Pancreas (tissue), 10 donors: ENCODE data around the gene KCNK5. TPM values are rescaled to one million over a fixed set of nuclear protein-coding genes. Genes with fewer than 3 reads are reported as not detected.

ENCODE experiments used
- ATAC-seq, 4 donors: fragments of 200-7000 bp; cut with Tn5 transposase; one replicate each; pipeline versions ENCODE4 v1.8.0 to v1.9.1; 2020; ENCODE audit warnings: mild to moderate bottlenecking in 4 of 4, moderate library complexity in 4 of 4
- DNase-seq, 6 donors: peaks; one replicate each; pipeline ENCODE4 v3.0.0-alpha.2; 2020
- FAIRE-seq: peaks from 2 replicates; lab custom pipeline; 2012; peaks lifted over from hg19 to GRCh38; lab: Jason Lieb, UNC
- H3K27ac ChIP-seq, 4 donors: fragments of 200-600 bp; sonication (generic); 1 replicate in 3 of 4; 2 replicates in 1 of 4; pipeline versions ENCODE4 v1.5.0 to v1.8.0; 2020
- H3K27me3 ChIP-seq, 4 donors: fragments of 200-600 bp; one replicate each; pipeline ENCODE4 v1.8.0; 2021
- H3K36me3 ChIP-seq, 3 donors: fragments of 200-600 bp; sonication (generic) in 1 of 3; one replicate each; pipeline versions ENCODE4 v1.5.0 to v1.8.0; 2020 to 2021
- H3K4me1 ChIP-seq, 3 donors: fragments of 200-600 bp; one replicate each; pipeline ENCODE4 v1.8.0; 2021
- H3K4me3 ChIP-seq, 4 donors: fragments of 200-600 bp; sonication (generic) in 2 of 4; one replicate each; pipeline versions ENCODE4 v1.5.0 to v1.8.0; 2020 to 2021
- H3K9me3 ChIP-seq, 4 donors: fragments of 200-600 bp; one replicate each; pipeline ENCODE4 v1.8.0; 2021
- WGBS, 2 donors: extraction: QIAGEN DNeasy Blood & Tissue Kit; methylation state at CpG; one replicate each; pipeline ENCODE4 v1.1.7; 2013; 5-methylcytosine and 5-hydroxymethylcytosine counted together
- intact Hi-C, 3 donors: fragments of 100-400 bp; cut with DNase I; formaldehyde crosslinking; loops; one replicate each; pipeline versions ENCODE4 v1.11.1 to v1.14.2; 2022
- polyA plus RNA-seq, 2 donors: library from polyadenylated mRNA; stranded (reverse); fragments of 200-250 nt; gene quantifications; one replicate each; pipeline ENCODE4 v1.2.3, GENCODE V29; 2013
- total RNA-seq, 6 donors: library from RNA; stranded (reverse); fragmentation: NEBNext Ultra II Directional in 4 of 6; extraction: Animal tissue kit (Norgen Biotek cat#: 25700) in 4 of 6; gene quantifications; one replicate each; pipeline versions ENCODE4 v1.2.1 to v1.2.4, GENCODE V29; 2021 to 2023
- TF ChIP-seq, protein P1 (sequence below), 4 donors: fragments of 200-600 bp; sonication (generic) in 3 of 4; IDR thresholded peaks; one replicate each; pipeline versions ENCODE4 v1.5.0 to v1.8.0; 2021; ENCODE audit warnings: antibody characterized with exemption in 4 of 4
- donor health status: healthy with polysubstance abuse.
- donor health status: DM: no; HTN: no; CAD: no; lungs with moderate emphysema.
- donor health status: DM: no; HTN: no; CAD: no.
- donor health status: control.
- donor health status: control.
- donor health status: Bipolar disorder and iron deficiency.
- donor health status: DM: yes; HTN: yes; CAD: no.
- donor health status: DM: no; HTN: no; CAD: no.
- donor health status: DM: no; HTN: no; CAD: no.
- donor health status: DM: yes; HTN: yes; CAD: no.

The KCNK5 gene
- total and polyA plus RNA-seq, 8 donors: 10.8 to 32.4 (median 19.8) TPM

DNA sequence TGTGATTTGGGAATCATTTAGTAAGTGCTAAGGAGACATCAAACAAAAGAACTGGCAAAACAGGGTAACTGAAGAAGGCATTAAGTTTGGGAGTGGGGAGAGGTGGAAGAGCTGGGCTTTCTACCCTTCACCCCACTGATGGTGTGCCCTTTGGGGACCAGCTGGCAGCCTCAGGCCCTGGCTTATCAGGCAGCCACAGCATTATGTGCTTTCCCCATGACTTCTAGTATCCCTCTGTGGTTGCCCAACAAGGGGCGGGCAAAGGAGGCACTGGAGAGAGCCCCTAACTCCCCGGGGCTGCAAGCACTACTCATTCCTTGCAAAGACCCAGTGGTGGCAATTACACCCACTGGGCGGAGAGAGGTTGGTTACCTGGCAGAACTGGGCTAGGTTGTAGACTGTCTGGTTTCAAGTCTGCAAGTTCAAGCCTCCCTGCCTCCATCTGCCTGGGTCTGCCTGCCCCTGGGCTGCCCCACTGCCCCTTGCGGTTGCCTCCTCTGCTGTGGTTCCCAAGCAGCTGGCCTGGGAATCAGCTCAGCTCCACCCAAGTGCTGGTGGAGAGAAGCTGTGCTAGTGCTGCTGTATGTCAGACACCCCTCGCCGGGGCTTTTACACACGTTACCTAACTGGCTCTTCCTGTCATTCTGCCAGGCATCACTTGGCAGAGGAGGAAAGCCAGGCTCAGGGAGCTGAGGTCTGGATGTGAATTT lies 29.9 kb downstream of the KCNK5 start:
- DNase-seq: no peak
- no peaks in the 10 kb centered on the region for H3K27me3 ChIP-seq

DNA sequence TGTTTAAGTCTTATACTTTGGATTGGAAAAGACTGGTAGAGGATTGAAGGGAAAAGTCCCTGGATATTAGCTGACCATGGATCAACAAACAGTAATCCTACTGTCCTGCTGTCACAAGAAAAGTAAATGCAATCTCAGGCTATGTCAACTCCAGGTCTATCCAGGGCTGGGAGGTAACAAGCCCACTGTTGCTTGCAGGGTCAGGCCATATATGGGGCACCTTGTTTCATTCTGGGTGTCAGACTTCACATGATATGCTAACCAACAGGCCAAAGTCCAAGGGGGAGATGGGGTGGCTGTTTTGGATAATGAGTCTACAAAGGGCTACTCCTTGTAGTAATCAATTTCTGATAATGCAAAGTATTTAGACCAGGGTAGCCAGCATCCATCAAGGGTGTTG lies 30.7 kb downstream of the KCNK5 start:
- H3K36me3 ChIP-seq: peaks cover 0 to 20% (median 0%) of the 10 kb centered on the region in 3 donors
- FAIRE-seq (no peak), DNase-seq (no peak), ATAC-seq (no peak)
- no peaks in the 10 kb centered on the region for H3K9me3 ChIP-seq
- peaks cover 13 to 24% (median 20%) of the 10 kb centered on the region in 3 donors for H3K4me1 ChIP-seq
- TF ChIP-seq, protein P1, sequence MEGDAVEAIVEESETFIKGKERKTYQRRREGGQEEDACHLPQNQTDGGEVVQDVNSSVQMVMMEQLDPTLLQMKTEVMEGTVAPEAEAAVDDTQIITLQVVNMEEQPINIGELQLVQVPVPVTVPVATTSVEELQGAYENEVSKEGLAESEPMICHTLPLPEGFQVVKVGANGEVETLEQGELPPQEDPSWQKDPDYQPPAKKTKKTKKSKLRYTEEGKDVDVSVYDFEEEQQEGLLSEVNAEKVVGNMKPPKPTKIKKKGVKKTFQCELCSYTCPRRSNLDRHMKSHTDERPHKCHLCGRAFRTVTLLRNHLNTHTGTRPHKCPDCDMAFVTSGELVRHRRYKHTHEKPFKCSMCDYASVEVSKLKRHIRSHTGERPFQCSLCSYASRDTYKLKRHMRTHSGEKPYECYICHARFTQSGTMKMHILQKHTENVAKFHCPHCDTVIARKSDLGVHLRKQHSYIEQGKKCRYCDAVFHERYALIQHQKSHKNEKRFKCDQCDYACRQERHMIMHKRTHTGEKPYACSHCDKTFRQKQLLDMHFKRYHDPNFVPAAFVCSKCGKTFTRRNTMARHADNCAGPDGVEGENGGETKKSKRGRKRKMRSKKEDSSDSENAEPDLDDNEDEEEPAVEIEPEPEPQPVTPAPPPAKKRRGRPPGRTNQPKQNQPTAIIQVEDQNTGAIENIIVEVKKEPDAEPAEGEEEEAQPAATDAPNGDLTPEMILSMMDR (IDR thresholded peaks at IDR 0.05): no peak
- intact Hi-C loops: no loop called here
- H3K27me3 ChIP-seq: no peaks in the 10 kb centered on the region
- H3K4me3 ChIP-seq: no peak overlapping the region
- peak overlapping the region in 1 of 4 donors; percentile 24 for H3K27ac ChIP-seq

More for the DNA sequence above, 29.9 kb downstream of the KCNK5 start:
- intact Hi-C loops: no loop called here
- TF ChIP-seq, protein P1 (IDR thresholded peaks at IDR 0.05): no peak
- 76 to 77% methylated on average over 7 of the region's 7 CpGs for WGBS, 2 donors
- H3K4me3 ChIP-seq: no peak overlapping the region
- H3K27ac ChIP-seq: peak overlapping the region in 2 of 4 donors; percentile 5 to 34
- H3K4me1 ChIP-seq: peaks cover 19 to 29% (median 24%) of the 10 kb centered on the region in 3 donors
- H3K36me3 ChIP-seq: peaks cover 0 to 12% (median 0%) of the 10 kb centered on the region in 3 donors
- no peak for ATAC-seq
- no peaks in the 10 kb centered on the region for H3K9me3 ChIP-seq
- FAIRE-seq: no peak

DNA sequence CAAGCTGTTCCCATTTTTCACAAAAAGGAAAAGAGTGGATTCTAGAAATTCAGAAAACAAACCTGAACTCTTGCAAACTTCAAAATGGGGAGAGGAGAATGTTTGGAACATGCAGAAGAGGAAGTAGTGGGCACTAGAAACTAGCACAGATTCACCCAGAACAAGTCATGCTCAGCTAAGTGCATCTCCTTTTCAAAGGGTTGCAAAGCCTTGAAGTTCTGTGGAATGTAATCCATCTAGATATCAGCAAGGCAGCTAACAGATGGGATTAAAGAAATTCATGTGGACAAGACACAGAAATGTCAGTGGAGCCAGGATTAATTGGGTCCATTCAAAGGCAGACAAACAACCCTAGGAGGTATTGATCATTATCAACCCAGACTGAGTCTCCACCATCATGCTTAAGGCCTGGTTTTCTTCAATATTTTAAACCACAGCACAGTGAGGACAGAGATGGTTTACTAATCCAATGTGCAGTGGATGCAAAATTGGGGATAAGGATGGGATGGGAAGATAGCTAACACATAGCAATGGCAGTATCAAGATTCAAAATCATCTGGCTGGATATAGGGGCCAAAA lies 31.3 kb downstream of the KCNK5 start:
- no peak for DNase-seq
- Histone ChIP-seq H3K27me3 (no peaks in the 10 kb centered on the region), H3K9me3 (no peaks in the 10 kb centered on the region), H3K4me3 (no peak overlapping the region), H3K4me1 (peaks cover 13 to 20% (median 18%) of the 10 kb centered on the region in 3 donors), H3K36me3 (peaks cover 0 to 26% (median 0%) of the 10 kb centered on the region in 3 donors), H3K27ac (peak overlapping the region in 1 of 4 donors; percentile 24)
- intact Hi-C loops: no loop called here
- no peak for FAIRE-seq
- ATAC-seq: no peak
- TF ChIP-seq, protein P1 (IDR thresholded peaks at IDR 0.05): no peak

DNA sequence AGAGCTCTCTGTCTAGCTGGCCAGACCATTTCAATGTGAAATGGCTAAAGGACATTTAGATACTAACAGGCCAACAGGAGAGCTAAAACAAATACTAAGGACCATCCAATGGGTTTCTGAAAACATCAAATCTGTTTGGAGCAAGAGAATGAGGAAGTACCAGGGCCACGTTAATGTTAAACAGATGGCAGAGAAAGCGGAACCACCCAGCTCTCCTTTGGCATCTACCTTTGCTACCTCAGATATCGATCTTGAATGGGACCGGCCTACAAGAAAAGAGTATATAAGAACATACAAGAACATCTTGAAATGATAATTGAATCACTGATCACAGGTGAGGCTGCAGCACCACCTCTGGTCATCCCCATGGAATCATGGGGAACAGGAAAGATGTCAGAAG lies 31.8 kb downstream of the KCNK5 start:
- H3K27me3 ChIP-seq: no peaks in the 10 kb centered on the region
- DNase-seq (no peak), ATAC-seq (peak; percentile 23 to 70 (median 48)), FAIRE-seq (no peak)
- WGBS, 2 donors: 60 to 62% methylated on average over 4 of the region's 4 CpGs
- H3K27ac ChIP-seq: peak overlapping the region in 1 of 4 donors; percentile 37
- peaks cover 0 to 26% (median 0%) of the 10 kb centered on the region in 3 donors for H3K36me3 ChIP-seq
- no peak overlapping the region for H3K4me3 ChIP-seq
- peaks cover 13 to 18% (median 15%) of the 10 kb centered on the region in 3 donors for H3K4me1 ChIP-seq
- TF ChIP-seq, protein P1 (IDR thresholded peaks at IDR 0.05): no peak
- intact Hi-C loops: no loop called here
- H3K9me3 ChIP-seq: no peaks in the 10 kb centered on the region
